ENCODE measurements around the gene SLC16A5.

DNA sequence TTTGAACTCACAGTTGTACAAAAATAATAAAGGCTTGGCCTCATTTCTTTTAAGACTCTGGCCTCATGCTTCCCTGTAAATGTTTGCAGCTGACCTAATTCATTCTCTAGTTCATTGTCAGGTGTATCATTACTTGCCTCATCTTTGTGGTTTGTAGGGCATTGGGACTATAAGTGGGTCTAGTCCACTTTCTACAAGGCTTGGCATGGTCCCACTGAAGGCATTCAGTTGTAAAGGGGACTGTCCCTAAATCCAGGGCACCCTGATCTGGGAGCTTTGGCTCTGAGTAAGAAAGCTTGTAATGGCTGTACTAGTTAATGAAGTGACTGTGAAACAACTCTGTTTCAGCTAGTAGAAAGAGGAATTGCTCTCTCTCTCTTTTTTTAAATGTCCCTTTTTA lies 38.0 kb upstream of the SLC16A5 start:
- TF ChIP-seq POLR2AphosphoS5 (IDR thresholded peaks at IDR 0.05; ENCODE audit: low read depth, low read length) (no peak), TAF1 (IDR thresholded peaks at IDR 0.05; ENCODE audit: borderline replicate concordance, low read depth, low read length) (no peak), POLR2A (IDR thresholded peaks at IDR 0.05; ENCODE audit: low read depth, low read length) (no peak)

Measured in GM12892 (cell line).